Stimulated activated CD4-positive, alpha-beta T cell treated with anti-CD3 and anti-CD28 coated beads, Interleukin-12 subunit alpha, Interleukin-12 subunit beta, amount 100 ng/mL, for 4 hours (primary cell): Measurements from ENCODE around the gene SIRPA.

ENCODE experiments used
- DNase-seq: peaks from one replicate; pipeline ENCODE4 v3.0.0-alpha.2; 2020

The SIRPA gene

GRCh38 chr20:1888796-1889463 is 6.3 kb upstream of the SIRPA start:
- no peak for DNase-seq

- no peak for DNase-seq
These were observed 4.5 kb upstream of the SIRPA start for GRCh38 chr20:1890469-1891262.

GRCh38 chr20:1891263-1892118 is 3.7 kb upstream of the SIRPA start:
- DNase-seq: no peak

GRCh38 chr20:1892119-1892385 is 3.2 kb upstream of the SIRPA start:
- no peak for DNase-seq

GRCh38 chr20:1893721-1894470 is 1.3 kb upstream of the SIRPA start:
- no peak for DNase-seq

- DNase-seq: peak; percentile 17
These were observed 696 bp upstream of the SIRPA start for GRCh38 chr20:1894471-1894950.

- no peak for DNase-seq
These were observed 672 bp downstream of the SIRPA start for GRCh38 chr20:1895674-1896483.

GRCh38 chr20:1896484-1897258 is 1.5 kb downstream of the SIRPA start:
- no peak for DNase-seq

GRCh38 chr20:1897541-1897940 is 2.3 kb downstream of the SIRPA start:
- no peak for DNase-seq

- DNase-seq: no peak
These were observed 2.8 kb downstream of the SIRPA start for GRCh38 chr20:1897965-1898464.

GRCh38 chr20:1898482-1899240 is 3.5 kb downstream of the SIRPA start:
- DNase-seq: no peak

- no peak for DNase-seq
These were observed 4.0 kb downstream of the SIRPA start for GRCh38 chr20:1899241-1899525.

GRCh38 chr20:1900321-1900801 is 5.2 kb downstream of the SIRPA start:
- no peak for DNase-seq

GRCh38 chr20:1901704-1902103 is 6.5 kb downstream of the SIRPA start:
- no peak for DNase-seq

- DNase-seq: no peak
These were observed 7.0 kb downstream of the SIRPA start for GRCh38 chr20:1902188-1902587.

GRCh38 chr20:1904135-1904534 is 8.9 kb downstream of the SIRPA start:
- DNase-seq: no peak

- no peak for DNase-seq
These were observed 9.8 kb downstream of the SIRPA start for GRCh38 chr20:1905009-1905408.

GRCh38 chr20:1905693-1906092 is 10.5 kb downstream of the SIRPA start:
- DNase-seq: no peak

GRCh38 chr20:1906361-1907051 is 11.3 kb downstream of the SIRPA start:
- DNase-seq: no peak

- no peak for DNase-seq
These were observed 12.4 kb downstream of the SIRPA start for GRCh38 chr20:1907586-1907985.
